GM19372 (cell line): ENCODE data around the gene PRKCZ.
A peak's percentile ranks its signal among the peaks of the same experiment; 100 is the strongest.

ENCODE experiments used
- ATAC-seq: cut with Tn5 transposase; IDR thresholded peaks from one replicate; pipeline ENCODE4 v1.9.1; 2021; ENCODE audit warnings: mild to moderate bottlenecking, low read depth, moderate library complexity; ENCODE audit not compliant: unreplicated experiment

The PRKCZ gene

GRCh38 chr1:2044510-2045319, 5.5 kb upstream of the PRKCZ start:
- ATAC-seq = peak; percentile 57

GRCh38 chr1:2045468-2046173, 4.6 kb upstream of the PRKCZ start:
- ATAC-seq = no peak

DNA sequence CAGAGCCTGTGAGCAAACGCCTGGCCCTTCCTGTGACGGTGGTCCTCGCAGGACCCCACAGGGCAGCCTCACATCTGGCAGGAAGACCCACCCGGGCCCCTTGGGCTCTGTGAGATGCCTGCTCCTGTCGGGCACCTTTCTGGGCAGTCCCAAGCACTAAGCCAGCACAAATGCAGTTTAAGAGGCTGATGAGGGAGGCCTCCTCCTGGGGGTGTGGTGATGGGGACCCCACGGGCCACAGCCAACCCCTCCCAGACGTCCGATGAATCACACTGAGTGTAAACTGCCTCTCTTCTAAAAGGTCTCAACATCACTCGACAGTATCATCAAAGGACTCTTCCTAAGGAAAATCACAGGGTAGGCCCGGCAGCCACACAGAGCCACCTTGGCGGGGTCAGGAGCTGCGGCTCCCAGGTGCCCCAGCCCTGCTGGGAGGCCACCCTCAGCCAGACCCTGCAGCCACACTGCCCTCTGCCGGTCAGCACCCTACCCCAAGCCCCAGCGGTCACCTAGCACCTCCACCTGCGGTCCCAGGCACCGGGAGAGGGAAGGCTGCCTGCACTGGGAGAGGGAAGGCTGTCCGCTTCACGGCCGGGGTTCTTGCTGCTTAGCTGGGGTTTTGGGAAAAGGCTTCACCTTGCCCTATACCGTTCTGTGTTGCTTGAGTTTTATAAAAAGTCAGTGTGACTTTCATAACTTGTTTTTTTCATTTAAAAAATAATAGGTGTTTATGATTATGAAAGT, 3.9 kb upstream of the PRKCZ start:
- ATAC-seq = no peak

- no peak for ATAC-seq
These were observed 3.1 kb upstream of the PRKCZ start for GRCh38 chr1:2046953-2047748.

GRCh38 chr1:2047749-2048729, 2.2 kb upstream of the PRKCZ start:
- ATAC-seq = no peak

DNA sequence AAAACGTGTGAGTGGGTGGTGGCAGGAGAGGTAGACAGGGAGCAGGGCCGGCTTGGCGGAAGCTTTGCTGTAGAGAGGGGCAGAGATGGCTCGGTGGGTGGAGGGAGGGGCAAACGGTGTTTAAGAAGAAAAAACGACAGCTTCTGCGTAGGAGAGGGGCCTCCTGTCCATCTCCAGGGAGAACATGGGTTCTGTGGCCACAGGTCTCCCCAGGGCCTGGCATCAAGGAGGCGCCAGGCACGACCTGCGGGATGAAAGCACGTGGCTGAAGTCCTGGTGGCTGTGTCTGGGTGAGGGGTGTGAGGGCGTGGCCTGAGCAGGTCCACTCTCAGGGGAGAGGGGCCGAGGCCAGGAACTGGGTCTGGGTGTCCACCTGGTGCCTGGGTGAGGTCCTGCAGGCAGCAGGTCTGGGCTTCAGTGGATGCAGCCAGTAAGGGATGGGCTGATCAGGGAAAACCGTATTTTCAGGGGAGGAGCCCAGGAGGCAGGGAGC, 940 bp upstream of the PRKCZ start:
- ATAC-seq = no peak

GRCh38 chr1:2050461-2050792, 216 bp downstream of the PRKCZ start:
- no peak for ATAC-seq

- no peak for ATAC-seq
These were observed 827 bp downstream of the PRKCZ start for GRCh38 chr1:2050793-2051682.

GRCh38 chr1:2052054-2052679, 2.0 kb downstream of the PRKCZ start:
- ATAC-seq = no peak

DNA sequence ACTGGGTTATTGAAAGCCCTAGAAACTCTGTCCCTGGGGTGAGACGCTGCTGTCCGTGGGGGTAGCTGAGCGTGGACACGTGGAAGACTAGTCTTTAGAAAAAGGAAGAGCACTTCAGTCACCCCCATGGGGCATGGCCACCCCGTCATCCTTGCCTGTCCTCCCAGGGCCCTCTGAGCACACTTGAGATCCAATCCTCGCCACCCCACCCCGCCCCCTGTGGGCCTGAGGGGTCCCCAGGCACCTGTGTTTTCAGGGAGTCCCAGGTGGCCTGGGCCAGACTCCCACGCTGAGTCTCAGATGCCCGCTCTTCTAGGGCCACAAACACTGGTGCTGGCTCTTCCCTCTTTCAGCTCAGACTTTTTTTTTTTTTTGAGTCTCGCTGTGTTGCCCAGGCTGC, 2.5 kb downstream of the PRKCZ start:
- ATAC-seq = no peak

DNA sequence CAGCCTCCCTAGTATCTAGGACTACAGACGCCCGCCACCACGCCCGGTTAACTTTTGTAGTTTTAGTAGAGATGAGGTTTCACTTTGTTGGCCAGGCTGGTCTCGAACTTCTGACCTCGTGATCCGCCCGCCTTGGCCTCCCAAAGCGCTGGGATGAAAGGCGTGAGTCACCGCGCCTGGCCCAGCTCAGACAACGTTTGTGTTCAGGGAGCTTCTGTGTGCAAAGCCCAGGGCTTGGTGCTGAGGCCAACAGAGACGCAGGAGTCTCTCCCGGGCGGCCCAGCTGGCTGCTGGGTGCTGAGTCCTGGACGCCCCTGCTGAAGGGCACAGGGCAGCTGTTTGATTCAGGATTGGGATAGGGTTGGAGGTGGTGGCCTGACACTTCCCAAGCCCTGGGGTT, 3.0 kb downstream of the PRKCZ start:
- no peak for ATAC-seq

DNA sequence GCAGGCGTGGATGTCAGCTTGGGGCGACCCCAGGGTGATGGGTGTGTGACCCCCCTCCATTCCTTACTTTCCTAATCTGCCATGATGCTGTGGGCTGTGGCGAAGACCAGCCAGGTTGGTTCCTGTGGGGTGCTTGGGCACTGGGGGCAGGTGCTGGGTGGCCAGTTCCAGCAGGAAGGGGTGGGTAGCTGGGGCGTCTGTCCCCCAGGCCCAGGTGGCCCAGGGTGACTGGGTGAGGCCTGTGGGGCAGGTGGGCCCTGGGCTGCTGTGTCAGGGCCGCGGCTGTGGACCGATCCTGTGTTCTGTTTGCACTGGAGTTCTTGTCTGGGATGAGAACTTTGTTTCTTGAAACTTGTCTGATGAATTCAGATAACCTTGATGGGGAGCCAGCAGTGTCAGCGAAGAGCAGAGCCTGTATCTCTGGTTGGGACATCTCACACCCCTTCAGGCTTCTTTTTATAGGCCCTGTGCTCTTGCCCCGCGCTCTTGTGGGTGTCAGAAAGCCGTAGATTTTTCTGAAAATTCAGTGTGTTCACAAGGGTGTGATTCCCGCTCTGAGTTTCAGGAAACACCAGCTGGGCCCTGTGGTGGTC, 3.7 kb downstream of the PRKCZ start:
- no peak for ATAC-seq

DNA sequence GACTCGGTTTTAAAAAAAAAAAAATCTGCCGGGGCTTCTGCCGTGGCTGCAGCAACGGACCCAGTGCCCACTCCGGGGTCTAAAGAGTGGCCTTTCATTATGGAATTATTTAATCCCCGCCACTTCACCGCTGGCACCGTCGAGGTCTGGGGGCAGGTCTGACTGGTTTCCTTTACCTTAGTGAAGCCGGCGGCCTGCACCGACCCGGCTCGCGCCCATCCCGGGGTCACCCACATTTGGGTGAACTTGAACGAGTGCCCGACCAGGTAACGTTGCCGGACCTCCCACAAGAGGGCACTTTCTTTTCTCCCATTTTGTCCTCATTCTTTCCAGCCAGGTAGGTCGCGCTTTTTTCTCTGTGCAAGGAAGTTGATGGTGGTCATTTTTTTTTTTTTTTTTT, 4.3 kb downstream of the PRKCZ start:
- no peak for ATAC-seq

GRCh38 chr1:2055911-2056575, 5.8 kb downstream of the PRKCZ start:
- no peak for ATAC-seq

- no peak for ATAC-seq
These were observed 6.9 kb downstream of the PRKCZ start for GRCh38 chr1:2056955-2057590.

GRCh38 chr1:2059290-2059953, 9.2 kb downstream of the PRKCZ start:
- ATAC-seq = no peak
